HL-60 (cell line): ENCODE measurements around the gene CD80.

Source experiments
- CTCF ChIP-seq: IDR thresholded peaks from one replicate; pipeline ENCODE4 v1.5.1; 2011; ENCODE audit warnings: low read length, control low read depth, inconsistent platforms; ENCODE audit not compliant: insufficient read depth
- POLR2AphosphoS5 ChIP-seq: IDR thresholded peaks from 2 replicates; pipeline ENCODE4 v1.6.1; 2012; ENCODE audit warnings: low read depth
- SPI1 ChIP-seq: IDR thresholded peaks from 2 replicates; pipeline ENCODE4 v1.6.1; 2012; ENCODE audit warnings: low read depth, mild to moderate bottlenecking, borderline replicate concordance
- TF ChIP-seq, protein P1 (sequence below): IDR thresholded peaks from 2 replicates; pipeline ENCODE4 v1.6.1; 2012; ENCODE audit warnings: low read depth; ENCODE audit not compliant: insufficient replicate concordance

GRCh38 chr3:119514637-119515036 lies 44.8 kb downstream of the CD80 start:
- TF ChIP-seq, protein P1, sequence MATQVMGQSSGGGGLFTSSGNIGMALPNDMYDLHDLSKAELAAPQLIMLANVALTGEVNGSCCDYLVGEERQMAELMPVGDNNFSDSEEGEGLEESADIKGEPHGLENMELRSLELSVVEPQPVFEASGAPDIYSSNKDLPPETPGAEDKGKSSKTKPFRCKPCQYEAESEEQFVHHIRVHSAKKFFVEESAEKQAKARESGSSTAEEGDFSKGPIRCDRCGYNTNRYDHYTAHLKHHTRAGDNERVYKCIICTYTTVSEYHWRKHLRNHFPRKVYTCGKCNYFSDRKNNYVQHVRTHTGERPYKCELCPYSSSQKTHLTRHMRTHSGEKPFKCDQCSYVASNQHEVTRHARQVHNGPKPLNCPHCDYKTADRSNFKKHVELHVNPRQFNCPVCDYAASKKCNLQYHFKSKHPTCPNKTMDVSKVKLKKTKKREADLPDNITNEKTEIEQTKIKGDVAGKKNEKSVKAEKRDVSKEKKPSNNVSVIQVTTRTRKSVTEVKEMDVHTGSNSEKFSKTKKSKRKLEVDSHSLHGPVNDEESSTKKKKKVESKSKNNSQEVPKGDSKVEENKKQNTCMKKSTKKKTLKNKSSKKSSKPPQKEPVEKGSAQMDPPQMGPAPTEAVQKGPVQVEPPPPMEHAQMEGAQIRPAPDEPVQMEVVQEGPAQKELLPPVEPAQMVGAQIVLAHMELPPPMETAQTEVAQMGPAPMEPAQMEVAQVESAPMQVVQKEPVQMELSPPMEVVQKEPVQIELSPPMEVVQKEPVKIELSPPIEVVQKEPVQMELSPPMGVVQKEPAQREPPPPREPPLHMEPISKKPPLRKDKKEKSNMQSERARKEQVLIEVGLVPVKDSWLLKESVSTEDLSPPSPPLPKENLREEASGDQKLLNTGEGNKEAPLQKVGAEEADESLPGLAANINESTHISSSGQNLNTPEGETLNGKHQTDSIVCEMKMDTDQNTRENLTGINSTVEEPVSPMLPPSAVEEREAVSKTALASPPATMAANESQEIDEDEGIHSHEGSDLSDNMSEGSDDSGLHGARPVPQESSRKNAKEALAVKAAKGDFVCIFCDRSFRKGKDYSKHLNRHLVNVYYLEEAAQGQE = no peak
- TF ChIP-seq CTCF (no peak), POLR2AphosphoS5 (no peak), SPI1 (no peak)
